HG03432 (cell line): Measurements from ENCODE around the gene CD69.

ENCODE experiments used
- ATAC-seq: cut with Tn5 transposase; IDR thresholded peaks from one replicate; pipeline ENCODE4 v1.9.1; 2021; ENCODE audit warnings: mild to moderate bottlenecking, moderate library complexity; ENCODE audit not compliant: unreplicated experiment

CD69 gene

GRCh38 chr12:9760699-9761418 is at the start of gene CD69:
Gene CD69, minus strand, starts transcription at chr12:9760901. Its CDS starts 81 bp downstream, at chr12:9760820.
- peak; percentile 57 for ATAC-seq

DNA sequence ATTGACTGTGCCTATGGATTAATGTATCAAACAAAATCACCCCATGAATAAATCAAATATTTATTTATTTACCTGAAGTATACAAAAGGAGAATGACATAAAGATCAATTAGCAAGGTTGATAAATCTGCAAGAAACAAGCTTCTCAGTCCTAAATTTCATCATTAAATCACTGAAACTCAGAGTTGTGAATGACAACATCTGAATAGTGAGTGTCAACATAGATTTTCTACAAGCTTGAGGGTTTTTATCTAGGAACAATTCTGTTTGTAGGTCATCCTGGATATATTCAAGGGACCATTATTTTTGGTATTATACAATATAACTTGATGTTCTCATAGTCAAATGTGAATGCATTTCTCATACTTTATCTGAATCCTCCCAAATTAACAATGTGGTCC is 49.2 kb upstream of the CD69 start:
- ATAC-seq: no peak

DNA sequence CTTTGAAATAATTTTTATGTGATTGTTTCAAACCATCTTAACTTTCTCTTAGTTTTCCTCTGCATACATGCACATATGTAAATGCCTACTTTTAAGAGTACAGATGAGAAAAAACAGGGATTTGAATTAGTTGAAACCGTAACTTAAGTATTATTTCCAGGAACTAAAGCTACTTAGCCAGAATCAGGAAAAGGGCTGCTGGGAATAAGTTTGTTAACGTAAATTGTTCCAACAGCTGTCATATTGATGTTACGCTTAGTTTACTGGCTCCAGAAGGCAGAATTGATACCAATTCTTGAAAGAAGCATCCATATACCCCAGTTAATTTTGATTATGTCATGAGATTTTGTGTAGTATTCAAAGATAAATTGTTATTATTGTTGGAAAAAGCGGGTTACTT is 48.6 kb upstream of the CD69 start:
- ATAC-seq: no peak

GRCh38 chr12:9808504-9808903 is 47.8 kb upstream of the CD69 start:
- ATAC-seq: no peak

- no peak for ATAC-seq
These were observed 46.0 kb upstream of the CD69 start for GRCh38 chr12:9806714-9807113.

- ATAC-seq: no peak
These were observed 45.2 kb upstream of the CD69 start for GRCh38 chr12:9805883-9806282.

- ATAC-seq: no peak
These were observed 39.3 kb upstream of the CD69 start for GRCh38 chr12:9799961-9800360.

DNA sequence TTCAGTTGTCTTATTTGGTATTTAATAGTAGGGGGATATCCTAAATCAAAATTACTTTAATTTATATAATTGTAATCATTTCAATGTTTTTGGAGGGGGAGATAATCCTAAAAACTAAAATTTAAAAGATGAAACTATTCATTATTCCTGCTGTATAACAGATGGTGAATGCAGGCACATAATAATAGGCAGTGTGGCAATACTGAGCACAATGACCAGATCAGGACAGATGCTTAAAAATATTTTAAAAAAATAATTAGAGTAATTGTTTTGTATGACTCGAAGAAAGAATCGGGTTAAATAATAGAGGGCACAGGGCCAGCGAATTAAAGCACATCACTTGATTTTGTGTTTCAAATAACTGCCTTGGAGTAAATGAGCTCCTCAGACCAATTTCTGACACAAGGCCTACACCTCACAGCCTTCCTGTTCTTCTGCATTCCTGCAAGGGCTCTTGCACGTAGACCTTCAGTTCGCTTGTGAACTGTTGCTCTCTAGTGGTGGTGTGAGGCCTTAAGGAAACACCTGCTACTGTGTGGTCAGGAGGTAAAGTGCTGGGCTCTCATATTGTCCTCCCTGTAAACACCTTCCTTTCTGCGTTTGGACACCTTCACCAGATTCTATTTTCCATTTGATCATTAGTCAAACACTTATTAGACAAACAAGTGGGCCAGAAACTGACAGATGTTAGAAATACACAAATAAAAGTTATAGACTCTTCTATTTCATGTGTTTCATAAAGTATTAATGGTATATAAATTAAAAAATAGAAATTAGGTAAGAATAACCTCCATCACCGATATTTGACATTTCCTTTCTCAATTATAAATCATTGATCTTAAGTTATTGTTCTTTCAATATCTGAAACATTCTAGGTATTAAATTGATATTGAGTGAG is 37.3 kb upstream of the CD69 start:
- peak; percentile 94 for ATAC-seq

GRCh38 chr12:9796971-9797370 is 36.3 kb upstream of the CD69 start:
- no peak for ATAC-seq

DNA sequence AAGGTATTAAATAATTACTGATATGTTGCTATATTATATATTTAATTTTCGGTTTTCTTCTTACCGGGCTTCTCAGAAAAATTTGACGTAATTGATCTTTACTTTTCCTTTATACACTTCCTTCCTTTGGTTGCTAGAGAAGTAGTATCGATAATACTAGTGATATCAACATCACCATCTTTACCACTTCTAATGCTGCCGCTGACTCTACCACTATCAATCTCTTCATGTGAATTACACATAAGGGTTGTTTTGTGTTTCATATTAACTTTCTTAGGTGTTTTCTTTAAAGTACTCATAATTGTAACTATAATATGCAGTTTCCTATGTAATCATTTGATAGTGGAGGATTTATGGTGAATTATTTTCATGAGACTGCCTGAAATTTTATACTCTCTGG is 35.6 kb upstream of the CD69 start:
- ATAC-seq: no peak

DNA sequence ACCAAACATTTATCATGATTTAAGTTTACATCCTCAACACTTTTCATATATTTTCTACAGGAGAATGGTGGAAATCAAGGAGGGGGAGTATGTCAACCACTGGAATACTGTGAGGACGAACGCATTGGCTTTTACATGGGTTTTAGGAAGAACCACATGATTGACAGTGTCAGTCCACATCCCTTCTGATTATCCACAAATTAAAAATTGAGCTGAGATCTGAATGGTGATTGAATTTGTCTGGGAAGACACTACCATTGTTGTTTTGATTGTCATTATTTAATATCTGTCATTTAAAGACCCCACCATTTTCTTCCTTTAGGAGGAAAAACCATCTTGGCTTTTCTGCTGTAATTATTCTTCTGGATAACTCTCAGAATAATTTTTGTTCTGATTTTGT is 35.2 kb upstream of the CD69 start:
- ATAC-seq: no peak

DNA sequence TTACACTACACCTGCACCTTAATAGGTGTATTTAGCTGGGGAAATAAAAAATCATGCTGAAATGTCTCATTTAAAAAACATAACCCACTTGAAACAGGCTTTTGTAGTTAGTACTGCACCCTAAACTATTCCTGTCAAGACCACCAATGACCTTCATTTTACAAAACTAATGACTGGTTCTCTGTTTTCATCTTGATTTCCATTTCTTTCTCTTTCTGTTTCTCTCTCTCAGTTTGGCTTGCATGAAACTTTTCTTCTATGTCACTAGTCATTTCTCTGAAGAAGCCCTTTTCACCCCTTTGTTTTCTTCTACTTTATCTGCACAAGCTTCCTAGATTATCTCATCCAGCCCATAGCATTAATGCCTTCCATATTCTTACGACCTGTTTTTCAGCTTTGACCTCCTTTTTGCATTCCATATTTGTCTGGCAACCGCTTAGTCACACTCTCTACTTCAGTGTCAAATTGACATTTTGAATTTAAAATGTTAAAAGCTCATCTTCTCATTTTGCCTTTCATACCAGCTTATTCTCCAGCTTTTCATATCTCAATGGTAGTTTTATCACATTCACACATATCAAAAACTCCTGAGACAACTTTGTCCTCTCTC is 33.9 kb upstream of the CD69 start:
- no peak for ATAC-seq

DNA sequence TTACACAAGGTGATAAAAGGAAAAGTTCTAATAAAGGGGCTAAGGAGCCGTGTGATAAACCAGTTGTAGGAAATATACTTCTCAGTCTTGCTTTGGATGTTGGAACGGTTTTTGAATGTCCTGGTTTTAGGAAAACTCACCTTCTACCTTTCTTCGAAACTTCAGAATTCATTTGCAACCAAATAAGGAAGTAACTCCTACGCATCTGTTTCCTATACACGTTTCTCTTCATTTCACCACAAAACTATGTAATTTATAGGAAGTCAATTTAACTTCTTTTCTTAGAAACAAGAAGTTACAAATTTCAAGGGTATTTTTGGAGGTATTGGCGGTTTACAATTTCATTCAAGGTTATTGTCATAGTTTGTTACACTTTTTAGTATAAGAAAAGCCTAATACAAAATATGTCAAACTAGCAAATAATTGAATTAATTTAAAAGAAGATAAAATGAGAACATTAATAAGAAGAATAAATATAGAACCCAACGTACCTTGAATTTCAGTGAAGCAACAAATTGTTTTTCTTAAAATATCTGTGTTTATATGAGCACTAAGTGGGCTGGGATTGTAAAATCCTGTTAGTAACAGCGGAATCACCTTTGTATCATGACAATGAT is 33.2 kb upstream of the CD69 start:
- ATAC-seq: no peak

DNA sequence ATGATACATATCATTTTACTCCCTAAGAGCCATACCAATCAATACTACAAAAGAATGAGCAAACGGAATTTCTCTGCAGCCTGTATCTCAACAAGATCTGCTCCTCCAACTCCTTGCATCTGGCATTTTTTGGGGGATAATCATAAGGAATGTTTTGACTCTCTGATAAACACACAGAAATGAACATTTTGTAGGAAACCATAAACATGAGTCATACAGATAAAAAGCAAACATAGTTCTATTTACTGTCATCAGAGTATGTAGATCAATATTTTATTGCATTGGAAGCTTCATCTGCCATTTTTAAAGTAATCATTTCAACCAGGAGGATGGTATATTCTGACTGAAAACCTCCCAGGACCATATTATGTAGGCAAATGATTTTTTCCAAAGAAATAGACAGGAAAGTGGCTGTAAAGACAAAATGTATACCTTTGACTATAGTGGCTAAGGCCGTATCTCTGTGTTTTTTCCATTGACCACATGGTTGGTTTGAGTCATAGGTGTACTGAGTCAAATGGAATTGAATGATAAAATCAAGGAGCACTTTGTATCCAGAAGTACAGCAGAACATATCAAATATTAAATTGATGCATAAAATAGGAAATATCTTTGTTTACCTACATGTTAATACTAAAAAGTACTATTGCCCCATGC is 32.4 kb upstream of the CD69 start:
- ATAC-seq: no peak

- ATAC-seq: no peak
These were observed 31.6 kb upstream of the CD69 start for GRCh38 chr12:9792185-9792900.

GRCh38 chr12:9786726-9787717 is 26.3 kb upstream of the CD69 start:
- ATAC-seq: no peak

DNA sequence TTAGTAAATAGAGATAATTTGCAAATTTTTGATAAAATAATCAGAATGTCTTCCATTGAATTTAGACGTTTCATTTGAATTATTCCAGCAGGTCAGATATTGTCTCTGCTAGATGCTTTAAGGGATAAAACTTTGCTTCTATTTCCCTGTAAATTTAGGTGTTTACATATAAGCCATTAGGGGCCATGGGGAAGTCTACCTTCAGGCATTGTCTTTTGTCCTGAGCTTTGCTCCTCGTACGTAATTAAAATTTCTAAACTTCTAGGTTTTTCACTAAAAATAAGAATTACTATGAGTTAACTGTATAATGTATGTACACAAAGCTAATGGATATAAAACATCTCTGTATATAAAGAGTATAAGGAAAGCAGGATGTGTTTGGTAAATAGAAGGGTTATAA is 24.1 kb upstream of the CD69 start:
- no peak for ATAC-seq

DNA sequence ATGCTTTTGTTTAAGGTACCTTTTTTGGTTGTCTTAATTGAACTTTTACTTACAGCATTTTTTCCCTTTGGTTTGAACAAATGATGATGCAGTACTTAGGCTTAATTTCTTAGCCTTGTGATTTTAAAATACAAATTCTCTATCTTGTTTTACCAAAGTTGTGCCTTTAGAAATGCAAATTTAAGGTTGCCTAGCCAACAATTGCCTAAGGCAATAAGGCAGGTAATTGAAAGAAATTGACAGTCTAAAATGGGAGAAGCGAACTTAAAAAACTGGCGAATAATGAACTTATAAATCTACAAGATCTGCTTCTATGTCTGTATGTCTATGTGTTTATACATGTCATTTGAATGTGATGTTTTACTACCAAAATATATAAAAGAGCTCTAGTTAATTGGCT is 23.6 kb upstream of the CD69 start:
- ATAC-seq: no peak
